ENCODE measurements around the gene MPND.

MPND gene

GRCh38 chr19:4401769-4402170 lies 58.4 kb downstream of the MPND start:
- DNase-seq (ENCODE audit: low read depth): no peak
- H3K4me3 ChIP-seq (ENCODE audit: control insufficient read depth, low read depth, low read length): peak overlapping the region; percentile 27
- no peak for TF ChIP-seq CTCF (IDR thresholded peaks at IDR 0.05; ENCODE audit: control insufficient read depth, insufficient read depth, low read depth, low read length, missing control alignments)

- no peak for TF ChIP-seq CTCF (IDR thresholded peaks at IDR 0.05; ENCODE audit: control insufficient read depth, insufficient read depth, low read depth, low read length, missing control alignments)
- peak within 1 kb of the TSS; percentile 81 for H3K4me3 ChIP-seq (ENCODE audit: control insufficient read depth, low read depth, low read length)
- peak; percentile 100 for DNase-seq (ENCODE audit: low read depth)
Measured at GRCh38 chr19:4402171-4403004, 59.0 kb downstream of the MPND start, which contains the start of gene CHAF1A. Gene CHAF1A, plus strand, starts transcription at chr19:4402640. Its CDS starts 123 bp downstream, at chr19:4402763.

- DNase-seq (ENCODE audit: low read depth): no peak
- H3K4me3 ChIP-seq (ENCODE audit: control insufficient read depth, low read depth, low read length): peak overlapping the region; percentile 81
- TF ChIP-seq CTCF (IDR thresholded peaks at IDR 0.05; ENCODE audit: control insufficient read depth, insufficient read depth, low read depth, low read length, missing control alignments): no peak
Measured at GRCh38 chr19:4403005-4403761, 59.8 kb downstream of the MPND start.

GRCh38 chr19:4405977-4406376 lies 62.6 kb downstream of the MPND start:
- H3K4me3 ChIP-seq (ENCODE audit: control insufficient read depth, low read depth, low read length): no peak overlapping the region
- DNase-seq (ENCODE audit: low read depth): no peak
- TF ChIP-seq CTCF (IDR thresholded peaks at IDR 0.05; ENCODE audit: control insufficient read depth, insufficient read depth, low read depth, low read length, missing control alignments): no peak

- no peak for DNase-seq (ENCODE audit: low read depth)
- TF ChIP-seq CTCF (IDR thresholded peaks at IDR 0.05; ENCODE audit: control insufficient read depth, insufficient read depth, low read depth, low read length, missing control alignments): no peak
- H3K4me3 ChIP-seq (ENCODE audit: control insufficient read depth, low read depth, low read length): no peak overlapping the region
Measured at GRCh38 chr19:4406626-4407025, 63.3 kb downstream of the MPND start.

- no peak for DNase-seq (ENCODE audit: low read depth)
- H3K4me3 ChIP-seq (ENCODE audit: control insufficient read depth, low read depth, low read length): no peak overlapping the region
- no peak for TF ChIP-seq CTCF (IDR thresholded peaks at IDR 0.05; ENCODE audit: control insufficient read depth, insufficient read depth, low read depth, low read length, missing control alignments)
Measured at GRCh38 chr19:4409123-4409933, 66.0 kb downstream of the MPND start.
